SK-N-SH (cell line): ENCODE data around the gene RGS18. TPM values are rescaled to one million over a fixed set of nuclear protein-coding genes. Genes with fewer than 3 reads are reported as not detected.

Source experiments
- CTCF ChIA-PET: fragments of 300-600, 350-600 bp; formaldehyde crosslinking; extraction: SDS; loops from one replicate; lab custom pipeline; 2021; lab: Yijun Ruan, JAX
- POLR2A ChIA-PET: fragments of 350-600 bp; sonication (Branson Sonifier 250); formaldehyde crosslinking; extraction: SDS; loops from one replicate; lab custom pipeline; 2020; ENCODE audit warnings: antibody characterized with exemption, inconsistent platforms; lab: Yijun Ruan, JAX
- DNase-seq: peaks from one replicate; pipeline ENCODE4 v3.0.0; 2012
- H2AFZ ChIP-seq: fragments of 200-600 bp; sonication (generic); 2 replicates; pipeline ENCODE4 v1.8.1; 2016; ENCODE audit warnings: antibody characterized with exemption, mild to moderate bottlenecking, low read depth
- H3F3A ChIP-seq: fragments of 200-600 bp; sonication (generic); replicated peaks from 2 replicates; pipeline ENCODE3; 2016; ENCODE audit warnings: antibody characterized with exemption, mild to moderate bottlenecking; ENCODE audit not compliant: insufficient read depth
- H3K27ac ChIP-seq, 2 experiments: fragments of 200-500 bp in 1 of 2; fragments of 200-600 bp in 1 of 2; sonication (Bioruptor generic) in 1 of 2; sonication (generic), shearing (Covaris generic) in 1 of 2; 2 replicates each; pipeline versions ENCODE4 v1.5.1 to v1.6.1; 2014 to 2016; ENCODE audit warnings: low read depth in 2 of 2, inconsistent platforms in 1 of 2, low read length in 1 of 2, mild to moderate bottlenecking in 1 of 2, mixed read lengths in 1 of 2
- H3K27me3 ChIP-seq: fragments of 200-600 bp; sonication (generic), shearing (Covaris generic); 2 replicates; pipeline ENCODE4 v1.6.1; 2016; ENCODE audit warnings: mixed run types; ENCODE audit not compliant: insufficient read depth
- H3K36me3 ChIP-seq, 2 experiments: fragments of 200-500 bp in 1 of 2; fragments of 200-600 bp in 1 of 2; sonication (Bioruptor generic) in 1 of 2; sonication (generic) in 1 of 2; replicated peaks in 1 of 2; 2 replicates each; pipeline versions ENCODE3 to v1.5.1; 2014 to 2016; ENCODE audit warnings: low read length in 1 of 2, mild to moderate bottlenecking in 1 of 2; ENCODE audit not compliant: insufficient read depth in 2 of 2, control insufficient read depth in 1 of 2
- H3K4me1 ChIP-seq, 2 experiments: fragments of 200-500 bp in 1 of 2; fragments of 200-600 bp in 1 of 2; sonication (Bioruptor generic) in 1 of 2; sonication (generic), shearing (Covaris generic) in 1 of 2; 2 replicates each; pipeline versions ENCODE4 v1.5.1 to v1.6.1; 2014 to 2016; ENCODE audit warnings: low read depth in 1 of 2, low read length in 1 of 2, mixed run types in 1 of 2; ENCODE audit not compliant: insufficient read depth in 2 of 2, control insufficient read depth in 1 of 2
- H3K4me2 ChIP-seq: fragments of 200-600 bp; sonication (generic), shearing (Covaris generic); 2 replicates; pipeline ENCODE4 v1.6.1; 2017; ENCODE audit warnings: mixed run types
- H3K4me3 ChIP-seq, 2 experiments: fragments of 200-500 bp in 1 of 2; fragments of 200-600 bp in 1 of 2; sonication (Bioruptor generic) in 1 of 2; sonication (generic), shearing (Covaris generic) in 1 of 2; 2 replicates each; pipeline versions ENCODE4 v1.5.1 to v1.8.1; 2014 to 2016; ENCODE audit warnings: low read depth in 2 of 2, inconsistent platforms in 1 of 2, low read length in 1 of 2, mild to moderate bottlenecking in 1 of 2, mixed read lengths in 1 of 2, moderate library complexity in 1 of 2
- H3K79me2 ChIP-seq: fragments of 200-600 bp; sonication (generic); 2 replicates; pipeline ENCODE4 v1.8.1; 2017; ENCODE audit warnings: mild to moderate bottlenecking; ENCODE audit not compliant: insufficient read depth
- H3K9ac ChIP-seq: fragments of 200-600 bp; sonication (generic); 2 replicates; pipeline ENCODE4 v1.6.1; 2017; ENCODE audit warnings: mixed run types
- H3K9me2 ChIP-seq: fragments of 200-600 bp; sonication (generic); 2 replicates; pipeline ENCODE4 v1.6.1; 2017; ENCODE audit warnings: mixed run types
- H3K9me3 ChIP-seq: fragments of 200-600 bp; sonication (generic); 2 replicates; pipeline ENCODE4 v1.6.1; 2017; ENCODE audit warnings: mixed run types, mild to moderate bottlenecking, moderate library complexity
- H4K20me1 ChIP-seq: fragments of 200-600 bp; sonication (generic); 2 replicates; pipeline ENCODE4 v1.6.1; 2017; ENCODE audit warnings: mild to moderate bottlenecking, mixed run types; ENCODE audit not compliant: insufficient read depth
- ELF1 ChIP-seq: IDR thresholded peaks from 2 replicates; pipeline ENCODE4 v1.4.0; 2012
- GABPA ChIP-seq: IDR thresholded peaks from 2 replicates; pipeline ENCODE4 v1.4.0; 2012; ENCODE audit warnings: low read depth, mild to moderate bottlenecking
- GATA2 ChIP-seq: sonication (generic); formaldehyde crosslinking; IDR thresholded peaks from 2 replicates; pipeline ENCODE4 v1.5.0; 2020; ENCODE audit warnings: mild to moderate bottlenecking, missing genetic modification reagents
- MEF2A ChIP-seq: IDR thresholded peaks from 2 replicates; pipeline ENCODE4 v1.4.0; 2012; ENCODE audit warnings: low read depth, borderline replicate concordance
- MXI1 ChIP-seq: IDR thresholded peaks from 2 replicates; pipeline ENCODE4 v1.6.1; 2012; ENCODE audit warnings: mild to moderate bottlenecking, low read depth, low read length, improper control_type of control experiment
- NRF1 ChIP-seq: IDR thresholded peaks from 2 replicates; pipeline ENCODE4 v1.6.1; 2012; ENCODE audit warnings: low read depth, mild to moderate bottlenecking, low read length
- POLR2AphosphoS5 ChIP-seq: IDR thresholded peaks from 2 replicates; pipeline ENCODE4 v1.6.1; 2012; ENCODE audit warnings: low read depth, low read length
- RFX5 ChIP-seq: IDR thresholded peaks from 2 replicates; pipeline ENCODE4 v1.6.1; 2012; ENCODE audit warnings: mild to moderate bottlenecking, improper control_type of control experiment, low read length
- SIN3A ChIP-seq: IDR thresholded peaks from 2 replicates; pipeline ENCODE4 v1.6.1; 2012; ENCODE audit warnings: low read depth, mild to moderate bottlenecking, low read length, moderate library complexity, borderline replicate concordance
- TAF1 ChIP-seq: IDR thresholded peaks from 2 replicates; pipeline ENCODE4 v1.6.1; 2012; ENCODE audit warnings: low read depth, mild to moderate bottlenecking, low read length, moderate library complexity, borderline replicate concordance
- TCF12 ChIP-seq: IDR thresholded peaks from 2 replicates; pipeline ENCODE4 v1.4.0; 2012
- polyA plus RNA-seq, 3 experiments: library from polyadenylated mRNA; depleted of rRNA; stranded (reverse); fragments of >200 nt; gene quantifications; 2 replicates each; pipeline ENCODE4 v1.2.3, GENCODE V29; 2012
- TF ChIP-seq, protein P1 (sequence below): IDR thresholded peaks from 2 replicates; pipeline ENCODE4 v1.6.1; 2012; ENCODE audit warnings: mild to moderate bottlenecking, low read depth, low read length, moderate library complexity
- TF ChIP-seq, protein P2 (sequence below): IDR thresholded peaks from 2 replicates; pipeline ENCODE4 v1.4.0; 2012; ENCODE audit warnings: low read depth, borderline replicate concordance
- TF ChIP-seq, protein P3 (sequence below): IDR thresholded peaks from 2 replicates; pipeline ENCODE4 v1.4.0; 2012; ENCODE audit warnings: low read depth, borderline replicate concordance

The RGS18 gene
- polyA plus RNA-seq, 1 of the 3 experiments (the other 2 are of a cell fraction), result not detected

DNA sequence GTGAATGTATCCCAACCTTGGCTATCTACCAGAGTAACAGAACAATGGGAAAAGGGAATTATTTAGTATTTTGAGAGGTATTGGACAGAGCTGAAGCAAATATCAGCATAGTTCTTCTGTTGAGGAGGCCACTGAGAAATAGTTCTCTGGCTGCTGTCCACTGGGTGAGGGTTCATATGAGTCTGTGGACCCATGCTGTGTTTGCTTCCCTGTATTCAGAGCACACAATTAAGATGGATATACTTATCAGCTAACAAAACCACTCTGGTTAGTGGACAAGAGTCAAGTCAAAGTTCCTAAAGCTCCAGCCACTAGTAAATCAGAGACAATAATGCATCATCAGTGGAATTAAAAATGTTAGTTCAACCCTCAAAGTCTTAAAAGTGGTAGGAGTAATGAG, 66.1 kb downstream of the RGS18 start:
- H3F3A ChIP-seq, result no peaks in the 10 kb centered on the region
- DNase-seq, result no peak
- H4K20me1 ChIP-seq, result no peaks in the 10 kb centered on the region
- no peaks in the 10 kb centered on the region for H3K27me3 ChIP-seq
- H3K79me2 ChIP-seq, result no peaks in the 10 kb centered on the region
- ChIA-PET CTCF (no interaction called here), POLR2A (no interaction called here)
- no peak overlapping the region for H3K27ac ChIP-seq
- H3K36me3 ChIP-seq, result no peaks in the 10 kb centered on the region
- H3K9me2 ChIP-seq, result no peaks in the 10 kb centered on the region; the same call in 1 of the 2 replicates
- TF ChIP-seq GATA2 (CRISPR knock-in tag) (no peak), MEF2A (no peak), TCF12 (no peak), ELF1 (no peak), SIN3A (no peak), RFX5 (no peak), NRF1 (no peak), TAF1 (no peak), MXI1 (no peak), POLR2AphosphoS5 (no peak), GABPA (no peak)
- TF ChIP-seq, protein P1, sequence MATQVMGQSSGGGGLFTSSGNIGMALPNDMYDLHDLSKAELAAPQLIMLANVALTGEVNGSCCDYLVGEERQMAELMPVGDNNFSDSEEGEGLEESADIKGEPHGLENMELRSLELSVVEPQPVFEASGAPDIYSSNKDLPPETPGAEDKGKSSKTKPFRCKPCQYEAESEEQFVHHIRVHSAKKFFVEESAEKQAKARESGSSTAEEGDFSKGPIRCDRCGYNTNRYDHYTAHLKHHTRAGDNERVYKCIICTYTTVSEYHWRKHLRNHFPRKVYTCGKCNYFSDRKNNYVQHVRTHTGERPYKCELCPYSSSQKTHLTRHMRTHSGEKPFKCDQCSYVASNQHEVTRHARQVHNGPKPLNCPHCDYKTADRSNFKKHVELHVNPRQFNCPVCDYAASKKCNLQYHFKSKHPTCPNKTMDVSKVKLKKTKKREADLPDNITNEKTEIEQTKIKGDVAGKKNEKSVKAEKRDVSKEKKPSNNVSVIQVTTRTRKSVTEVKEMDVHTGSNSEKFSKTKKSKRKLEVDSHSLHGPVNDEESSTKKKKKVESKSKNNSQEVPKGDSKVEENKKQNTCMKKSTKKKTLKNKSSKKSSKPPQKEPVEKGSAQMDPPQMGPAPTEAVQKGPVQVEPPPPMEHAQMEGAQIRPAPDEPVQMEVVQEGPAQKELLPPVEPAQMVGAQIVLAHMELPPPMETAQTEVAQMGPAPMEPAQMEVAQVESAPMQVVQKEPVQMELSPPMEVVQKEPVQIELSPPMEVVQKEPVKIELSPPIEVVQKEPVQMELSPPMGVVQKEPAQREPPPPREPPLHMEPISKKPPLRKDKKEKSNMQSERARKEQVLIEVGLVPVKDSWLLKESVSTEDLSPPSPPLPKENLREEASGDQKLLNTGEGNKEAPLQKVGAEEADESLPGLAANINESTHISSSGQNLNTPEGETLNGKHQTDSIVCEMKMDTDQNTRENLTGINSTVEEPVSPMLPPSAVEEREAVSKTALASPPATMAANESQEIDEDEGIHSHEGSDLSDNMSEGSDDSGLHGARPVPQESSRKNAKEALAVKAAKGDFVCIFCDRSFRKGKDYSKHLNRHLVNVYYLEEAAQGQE, result no peak
- TF ChIP-seq, protein P2, sequence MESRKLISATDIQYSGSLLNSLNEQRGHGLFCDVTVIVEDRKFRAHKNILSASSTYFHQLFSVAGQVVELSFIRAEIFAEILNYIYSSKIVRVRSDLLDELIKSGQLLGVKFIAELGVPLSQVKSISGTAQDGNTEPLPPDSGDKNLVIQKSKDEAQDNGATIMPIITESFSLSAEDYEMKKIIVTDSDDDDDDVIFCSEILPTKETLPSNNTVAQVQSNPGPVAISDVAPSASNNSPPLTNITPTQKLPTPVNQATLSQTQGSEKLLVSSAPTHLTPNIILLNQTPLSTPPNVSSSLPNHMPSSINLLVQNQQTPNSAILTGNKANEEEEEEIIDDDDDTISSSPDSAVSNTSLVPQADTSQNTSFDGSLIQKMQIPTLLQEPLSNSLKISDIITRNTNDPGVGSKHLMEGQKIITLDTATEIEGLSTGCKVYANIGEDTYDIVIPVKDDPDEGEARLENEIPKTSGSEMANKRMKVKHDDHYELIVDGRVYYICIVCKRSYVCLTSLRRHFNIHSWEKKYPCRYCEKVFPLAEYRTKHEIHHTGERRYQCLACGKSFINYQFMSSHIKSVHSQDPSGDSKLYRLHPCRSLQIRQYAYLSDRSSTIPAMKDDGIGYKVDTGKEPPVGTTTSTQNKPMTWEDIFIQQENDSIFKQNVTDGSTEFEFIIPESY, result no peak
- TF ChIP-seq, protein P3, sequence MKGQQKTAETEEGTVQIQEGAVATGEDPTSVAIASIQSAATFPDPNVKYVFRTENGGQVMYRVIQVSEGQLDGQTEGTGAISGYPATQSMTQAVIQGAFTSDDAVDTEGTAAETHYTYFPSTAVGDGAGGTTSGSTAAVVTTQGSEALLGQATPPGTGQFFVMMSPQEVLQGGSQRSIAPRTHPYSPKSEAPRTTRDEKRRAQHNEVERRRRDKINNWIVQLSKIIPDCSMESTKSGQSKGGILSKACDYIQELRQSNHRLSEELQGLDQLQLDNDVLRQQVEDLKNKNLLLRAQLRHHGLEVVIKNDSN, result no peak
- H3K4me2 ChIP-seq, result no peak overlapping the region
- H3K4me3 ChIP-seq, result no peak overlapping the region
- peaks cover 0 to 14% of the 10 kb centered on the region in 2 experiments; a peak in 1 of 4 replicates for H3K4me1 ChIP-seq
- H3K9me3 ChIP-seq, result no peaks in the 10 kb centered on the region
- H2AFZ ChIP-seq, result no peak overlapping the region
- H3K9ac ChIP-seq, result no peak overlapping the region
